NCI-H1436 (cell line): ENCODE results near the gene SSTR5.

Source experiments
- DNase-seq: peaks from one replicate; lab custom pipeline; 2025; lab: John Stamatoyannopoulos, UW

Gene SSTR5

GRCh38 chr16:1040346-1040745 lies 32.2 kb upstream of the SSTR5 start:
- DNase-seq = no peak

- no peak for DNase-seq
Observed at GRCh38 chr16:1042049-1042744, 30.4 kb upstream of the SSTR5 start.

- no peak for DNase-seq
Observed at GRCh38 chr16:1042866-1043265, 29.7 kb upstream of the SSTR5 start.

- DNase-seq = no peak
Observed at GRCh38 chr16:1043881-1044451, 28.6 kb upstream of the SSTR5 start.

- DNase-seq = no peak
Observed at GRCh38 chr16:1044460-1045309, 27.9 kb upstream of the SSTR5 start.

- DNase-seq = no peak
Observed at GRCh38 chr16:1045310-1045992, 27.1 kb upstream of the SSTR5 start.

GRCh38 chr16:1045993-1046911 lies 26.3 kb upstream of the SSTR5 start:
- no peak for DNase-seq

GRCh38 chr16:1047123-1047522 lies 25.4 kb upstream of the SSTR5 start:
- no peak for DNase-seq

GRCh38 chr16:1047801-1048200 lies 24.7 kb upstream of the SSTR5 start:
- no peak for DNase-seq

GRCh38 chr16:1048442-1049112 lies 24.0 kb upstream of the SSTR5 start:
- DNase-seq = peak; percentile 31

- no peak for DNase-seq
Observed at GRCh38 chr16:1049113-1049975, 23.2 kb upstream of the SSTR5 start.

GRCh38 chr16:1049976-1050247 lies 22.6 kb upstream of the SSTR5 start:
- DNase-seq = no peak

- DNase-seq = no peak
Observed at GRCh38 chr16:1050516-1050915, 22.0 kb upstream of the SSTR5 start.

- no peak for DNase-seq
Observed at GRCh38 chr16:1050921-1051320, 21.6 kb upstream of the SSTR5 start.

- DNase-seq = no peak
Observed at GRCh38 chr16:1051446-1051845, 21.1 kb upstream of the SSTR5 start.

- DNase-seq = no peak
Observed at GRCh38 chr16:1052721-1053120, 19.8 kb upstream of the SSTR5 start.

- DNase-seq = no peak
Observed at GRCh38 chr16:1053121-1053521, 19.4 kb upstream of the SSTR5 start.

- DNase-seq = no peak
Observed at GRCh38 chr16:1053700-1054368, 18.7 kb upstream of the SSTR5 start.
